GM12872 (cell line): Measurements from ENCODE around the gene FCRL3.

Experiments used
- TF ChIP-seq, protein P1 (sequence below): IDR thresholded peaks from 3 replicates; pipeline ENCODE4 v1.5.1; 2011; ENCODE audit warnings: low read depth, mild to moderate bottlenecking, low read length, moderate library complexity; ENCODE audit not compliant: insufficient read depth

Gene FCRL3

GRCh38 chr1:157639800-157640199 lies 60.8 kb downstream of the FCRL3 start:
- TF ChIP-seq, protein P1, sequence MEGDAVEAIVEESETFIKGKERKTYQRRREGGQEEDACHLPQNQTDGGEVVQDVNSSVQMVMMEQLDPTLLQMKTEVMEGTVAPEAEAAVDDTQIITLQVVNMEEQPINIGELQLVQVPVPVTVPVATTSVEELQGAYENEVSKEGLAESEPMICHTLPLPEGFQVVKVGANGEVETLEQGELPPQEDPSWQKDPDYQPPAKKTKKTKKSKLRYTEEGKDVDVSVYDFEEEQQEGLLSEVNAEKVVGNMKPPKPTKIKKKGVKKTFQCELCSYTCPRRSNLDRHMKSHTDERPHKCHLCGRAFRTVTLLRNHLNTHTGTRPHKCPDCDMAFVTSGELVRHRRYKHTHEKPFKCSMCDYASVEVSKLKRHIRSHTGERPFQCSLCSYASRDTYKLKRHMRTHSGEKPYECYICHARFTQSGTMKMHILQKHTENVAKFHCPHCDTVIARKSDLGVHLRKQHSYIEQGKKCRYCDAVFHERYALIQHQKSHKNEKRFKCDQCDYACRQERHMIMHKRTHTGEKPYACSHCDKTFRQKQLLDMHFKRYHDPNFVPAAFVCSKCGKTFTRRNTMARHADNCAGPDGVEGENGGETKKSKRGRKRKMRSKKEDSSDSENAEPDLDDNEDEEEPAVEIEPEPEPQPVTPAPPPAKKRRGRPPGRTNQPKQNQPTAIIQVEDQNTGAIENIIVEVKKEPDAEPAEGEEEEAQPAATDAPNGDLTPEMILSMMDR: no peak

DNA sequence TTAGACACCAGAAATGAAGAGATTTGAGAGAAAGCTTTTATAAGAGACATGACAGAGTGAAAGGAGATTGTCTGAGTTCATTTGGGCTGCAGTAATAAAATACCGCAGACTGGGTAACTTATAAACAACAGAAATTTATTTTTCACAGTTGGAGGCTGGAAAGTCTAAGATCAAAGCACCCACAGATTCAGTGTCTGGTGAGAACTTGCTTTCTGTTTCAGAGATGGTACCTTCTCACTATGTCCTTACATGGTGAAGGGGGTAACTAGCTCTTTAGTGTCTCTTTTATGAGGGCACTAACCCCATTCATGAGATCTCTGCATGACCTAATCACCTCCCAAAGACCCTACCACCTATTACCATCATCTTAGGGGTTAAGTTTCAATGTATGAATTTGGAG lies 71.8 kb downstream of the FCRL3 start:
- TF ChIP-seq, protein P1: no peak
